ENCODE results near the gene GNAQ.

GRCh38 chr9:77883133-77883532 is 148.5 kb downstream of the GNAQ start:
- TF ChIP-seq CTCF (IDR thresholded peaks at IDR 0.05) (no peak), POLR2A (IDR thresholded peaks at IDR 0.05) (no peak)

Measured in body of pancreas (tissue), 4 donors.